PC-9 (cell line): ENCODE measurements around the gene UBR7. TPM values are rescaled to one million over a fixed set of nuclear protein-coding genes. Genes with fewer than 3 reads are reported as not detected.
"Not testable (repeated sequence)": the region's sequence is repeated elsewhere in the genome, so short reads cannot be mapped to it uniquely, and the experiment has no call there.

Experiments used
- Bru-seq: library from RNA; stranded (reverse); fragments of 400-500 nt; gene quantifications from one replicate; lab custom pipeline; 2021; lab: Mats Ljungman, UMichigan
- BruChase-seq, 2 experiments: library from RNA; stranded (reverse); fragments of 400-500 nt; gene quantifications; one replicate each; lab custom pipeline; 2021; lab: Mats Ljungman, UMichigan
- BruUV-seq: library from RNA; stranded (reverse); fragments of 400-500 nt; replicated peaks from 2 replicates; lab custom pipeline; 2021; lab: Mats Ljungman, UMichigan
- CTCF ChIA-PET: fragments of 300-600 bp; sonication (Branson Sonifier 250); formaldehyde crosslinking; loops from one replicate; lab custom pipeline; 2022; ENCODE audit warnings: antibody characterized with exemption; lab: Charles Lee
- POLR2A ChIA-PET: fragments of 300-600 bp; sonication (Branson Sonifier 250); formaldehyde crosslinking; loops from one replicate; lab custom pipeline; 2022; ENCODE audit warnings: antibody characterized with exemption; ENCODE audit not compliant: unreplicated experiment; lab: Charles Lee
- DNase-seq, 2 experiments: peaks; one replicate each; pipeline versions ENCODE4 v3.0.0 to v3.0.0-alpha.2; 2015 to 2022; ENCODE audit warnings: mixed read lengths in 1 of 2
- H2AFZ ChIP-seq: fragments of 200-600 bp; sonication (generic); 2 replicates; pipeline ENCODE4 v1.8.1; 2017; ENCODE audit warnings: antibody characterized with exemption
- H3F3A ChIP-seq: fragments of 200-600 bp; sonication (generic); 2 replicates; pipeline ENCODE4 v1.8.1; 2017; ENCODE audit warnings: antibody characterized with exemption, mild to moderate bottlenecking, low read depth; ENCODE audit not compliant: insufficient read depth
- H3K27ac ChIP-seq: fragments of 200-600 bp; sonication (generic); 2 replicates; pipeline ENCODE4 v1.6.1; 2016; ENCODE audit warnings: mixed run types
- H3K27me3 ChIP-seq: fragments of 200-600 bp; sonication (generic); 2 replicates; pipeline ENCODE4 v1.6.1; 2016; ENCODE audit warnings: low read depth, mixed run types; ENCODE audit not compliant: insufficient read depth
- H3K36me3 ChIP-seq: fragments of 200-600 bp; sonication (generic); 2 replicates; pipeline ENCODE4 v1.6.1; 2016; ENCODE audit warnings: low read depth, mixed run types
- H3K4me1 ChIP-seq: fragments of 200-600 bp; sonication (generic); replicated peaks from 2 replicates; pipeline ENCODE4 v1.6.1; 2016; ENCODE audit warnings: mixed run types; ENCODE audit not compliant: insufficient read depth
- H3K4me2 ChIP-seq: fragments of 200-600 bp; sonication (generic); 2 replicates; pipeline ENCODE4 v1.6.1; 2017; ENCODE audit warnings: mixed run types
- H3K4me3 ChIP-seq: fragments of 200-600 bp; sonication (generic); 2 replicates; pipeline ENCODE4 v1.6.1; 2016; ENCODE audit warnings: mixed run types
- H3K79me2 ChIP-seq: fragments of 200-600 bp; sonication (generic); 2 replicates; pipeline ENCODE4 v1.6.1; 2017; ENCODE audit warnings: low read depth, mixed run types
- H3K9me2 ChIP-seq: fragments of 200-600 bp; sonication (generic); 2 replicates; pipeline ENCODE4 v1.8.1; 2017; ENCODE audit warnings: mild to moderate bottlenecking; ENCODE audit not compliant: insufficient read depth
- H3K9me3 ChIP-seq: fragments of 200-600 bp; sonication (generic); 2 replicates; pipeline ENCODE4 v1.8.1; 2016; ENCODE audit warnings: low read depth; ENCODE audit not compliant: insufficient read depth
- H4K20me1 ChIP-seq: fragments of 200-600 bp; sonication (generic); 2 replicates; pipeline ENCODE4 v1.8.1; 2017; ENCODE audit not compliant: insufficient read depth
- intact Hi-C: fragments of 100-400 bp; cut with micrococcal nuclease; formaldehyde crosslinking; loops from one replicate; pipeline ENCODE4 v1.10.0; 2022; ENCODE audit not compliant: unreplicated experiment
- long read RNA-seq: library from polyadenylated mRNA; stranded (forward); transcript quantifications from one replicate; pipeline ENCODE4 v2.0.0, GENCODE V29; 2022
- total RNA-seq: library from RNA; stranded (reverse); gene quantifications from 2 replicates; pipeline ENCODE4 v1.2.3, GENCODE V29; 2021
- TF ChIP-seq, protein P1 (sequence below): fragments of 200-600 bp; sonication (generic); conservative IDR thresholded peaks from 2 replicates; pipeline ENCODE4 v1.6.1; 2017; ENCODE audit warnings: mixed run types, antibody characterized with exemption, mild to moderate bottlenecking, moderate library complexity

The UBR7 gene, protein sequence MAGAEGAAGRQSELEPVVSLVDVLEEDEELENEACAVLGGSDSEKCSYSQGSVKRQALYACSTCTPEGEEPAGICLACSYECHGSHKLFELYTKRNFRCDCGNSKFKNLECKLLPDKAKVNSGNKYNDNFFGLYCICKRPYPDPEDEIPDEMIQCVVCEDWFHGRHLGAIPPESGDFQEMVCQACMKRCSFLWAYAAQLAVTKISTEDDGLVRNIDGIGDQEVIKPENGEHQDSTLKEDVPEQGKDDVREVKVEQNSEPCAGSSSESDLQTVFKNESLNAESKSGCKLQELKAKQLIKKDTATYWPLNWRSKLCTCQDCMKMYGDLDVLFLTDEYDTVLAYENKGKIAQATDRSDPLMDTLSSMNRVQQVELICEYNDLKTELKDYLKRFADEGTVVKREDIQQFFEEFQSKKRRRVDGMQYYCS
- total RNA-seq (9.3 and 14.3 TPM in 2 replicates), Bru-seq, nascent RNA (percentile 54 among the genes with signal in this experiment), BruChase-seq, experiment 1, labeled RNA remaining after a 2-hour chase (percentile 52 among the genes with signal in this experiment), BruChase-seq, experiment 2, labeled RNA remaining after a 6-hour chase (percentile 82 among the genes with signal in this experiment)
- long read RNA-seq, transcript UBR7-201 (11 exons, 3,694 nt) = major isoform, 20 of 25 reads
- long read RNA-seq, partial matches to known transcripts = 0 of 25 reads
- long read RNA-seq, other reads (novel, unspliced or antisense) = 3 of 25 reads

DNA sequence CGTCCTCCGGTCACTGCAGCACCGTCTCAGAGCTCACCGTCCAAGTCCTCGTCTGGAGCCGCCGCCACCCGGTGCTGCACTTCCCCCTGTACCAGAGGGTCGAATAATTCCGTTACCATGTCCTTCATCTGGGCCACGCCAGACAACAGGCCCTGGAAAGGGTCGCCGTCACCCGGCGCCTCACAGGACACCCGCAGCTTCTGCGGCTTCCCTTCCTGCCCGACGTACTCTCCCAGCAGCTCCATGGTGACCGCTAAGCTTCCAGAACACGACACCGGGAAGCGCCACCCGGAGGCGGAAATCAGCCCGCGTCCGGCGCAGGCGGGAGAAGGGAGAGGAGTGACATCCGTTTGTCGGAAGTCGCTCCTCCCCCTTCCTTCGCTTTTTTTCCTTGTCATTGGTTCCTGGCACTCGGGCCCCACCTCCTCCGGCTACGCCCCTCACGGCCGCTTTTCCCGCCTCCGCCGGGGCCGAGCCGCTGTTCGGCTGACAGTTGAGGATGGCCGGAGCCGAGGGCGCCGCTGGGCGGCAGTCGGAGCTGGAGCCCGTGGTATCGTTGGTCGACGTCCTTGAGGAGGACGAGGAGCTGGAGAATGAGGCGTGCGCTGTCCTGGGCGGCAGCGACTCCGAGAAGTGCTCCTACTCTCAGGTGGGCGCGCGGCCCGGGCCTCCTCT lies at the start of gene UBR7, which contains the start of gene GON7:
TSS of gene UBR7 (plus strand) at position 464 of the 675 bp plus-strand sequence. CDS start at position 500, 36 bp downstream.
TSS of gene GON7 (minus strand) at position 273 of the 675 bp plus-strand sequence. CDS start at position 245, 28 bp downstream.
- Histone ChIP-seq H3K4me2 (peak within 1 kb of the TSS; percentile 96), H3K36me3 (no peaks in the 10 kb centered on the region; the same call in 1 of the 2 replicates), H3K79me2 (peaks cover 38% of the 10 kb centered on the region), H3K9me3 (no peaks in the 10 kb centered on the region), H3K4me1 (peaks cover 23% of the 10 kb centered on the region), H2AFZ (peak within 1 kb of the TSS; percentile 100), H3K27me3 (no peaks in the 10 kb centered on the region), H3K27ac (peak within 1 kb of the TSS; percentile 63), H4K20me1 (no peaks in the 10 kb centered on the region), H3F3A (peaks cover 8% of the 10 kb centered on the region), H3K4me3 (peak within 1 kb of the TSS; percentile 100), H3K9me2 (no peaks in the 10 kb centered on the region)
- TF ChIP-seq, protein P1, sequence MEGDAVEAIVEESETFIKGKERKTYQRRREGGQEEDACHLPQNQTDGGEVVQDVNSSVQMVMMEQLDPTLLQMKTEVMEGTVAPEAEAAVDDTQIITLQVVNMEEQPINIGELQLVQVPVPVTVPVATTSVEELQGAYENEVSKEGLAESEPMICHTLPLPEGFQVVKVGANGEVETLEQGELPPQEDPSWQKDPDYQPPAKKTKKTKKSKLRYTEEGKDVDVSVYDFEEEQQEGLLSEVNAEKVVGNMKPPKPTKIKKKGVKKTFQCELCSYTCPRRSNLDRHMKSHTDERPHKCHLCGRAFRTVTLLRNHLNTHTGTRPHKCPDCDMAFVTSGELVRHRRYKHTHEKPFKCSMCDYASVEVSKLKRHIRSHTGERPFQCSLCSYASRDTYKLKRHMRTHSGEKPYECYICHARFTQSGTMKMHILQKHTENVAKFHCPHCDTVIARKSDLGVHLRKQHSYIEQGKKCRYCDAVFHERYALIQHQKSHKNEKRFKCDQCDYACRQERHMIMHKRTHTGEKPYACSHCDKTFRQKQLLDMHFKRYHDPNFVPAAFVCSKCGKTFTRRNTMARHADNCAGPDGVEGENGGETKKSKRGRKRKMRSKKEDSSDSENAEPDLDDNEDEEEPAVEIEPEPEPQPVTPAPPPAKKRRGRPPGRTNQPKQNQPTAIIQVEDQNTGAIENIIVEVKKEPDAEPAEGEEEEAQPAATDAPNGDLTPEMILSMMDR = no peak
- CTCF ChIA-PET = interaction anchor here (0.7 kb wide), 1 partner anchor 9 kb away, joined by 3 read pairs; no protein-coding TSS in a partner anchor
- intact Hi-C loops = loop anchor here (1.0 to 5.0 kb wide), 3 partner anchors 22 to 412 kb away; partner anchors contain the start of genes LYSET and MOAP1
- DNase-seq = peak; percentile 92 to 93
- no TSS peak for BruUV-seq
- POLR2A ChIA-PET = interaction anchor here (0.6 to 1.0 kb wide), 3 partner anchors 12 to 582 kb away, joined by 3 to 5 read pairs (median 4); no protein-coding TSS in a partner anchor

DNA sequence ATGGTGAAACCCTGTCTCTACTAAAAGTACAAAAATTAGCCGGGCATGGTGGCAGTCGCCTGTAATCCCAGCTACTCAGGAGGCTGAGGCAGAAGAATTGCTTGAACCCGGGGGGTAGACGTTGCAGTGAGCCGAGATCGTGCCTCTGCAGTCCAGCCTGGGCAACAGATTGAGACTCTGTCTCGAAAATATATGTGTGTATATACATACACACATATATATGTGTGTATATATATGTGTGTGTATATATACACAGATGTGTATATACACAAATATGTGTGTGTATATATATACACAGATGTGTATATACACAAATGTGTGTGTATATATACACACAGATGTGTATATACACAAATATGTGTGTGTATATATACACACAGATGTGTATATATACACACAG lies 48.7 kb upstream of the UBR7 start:
- H3K79me2 ChIP-seq, H2AFZ ChIP-seq, intact Hi-C loops, H3F3A ChIP-seq, DNase-seq, CTCF ChIA-PET, H3K4me2 ChIP-seq, H4K20me1 ChIP-seq, BruUV-seq, H3K27me3 ChIP-seq, H3K36me3 ChIP-seq, H3K4me3 ChIP-seq, H3K9me3 ChIP-seq, H3K4me1 ChIP-seq, POLR2A ChIA-PET, H3K27ac ChIP-seq, H3K9me2 ChIP-seq: not testable (repeated sequence)

DNA sequence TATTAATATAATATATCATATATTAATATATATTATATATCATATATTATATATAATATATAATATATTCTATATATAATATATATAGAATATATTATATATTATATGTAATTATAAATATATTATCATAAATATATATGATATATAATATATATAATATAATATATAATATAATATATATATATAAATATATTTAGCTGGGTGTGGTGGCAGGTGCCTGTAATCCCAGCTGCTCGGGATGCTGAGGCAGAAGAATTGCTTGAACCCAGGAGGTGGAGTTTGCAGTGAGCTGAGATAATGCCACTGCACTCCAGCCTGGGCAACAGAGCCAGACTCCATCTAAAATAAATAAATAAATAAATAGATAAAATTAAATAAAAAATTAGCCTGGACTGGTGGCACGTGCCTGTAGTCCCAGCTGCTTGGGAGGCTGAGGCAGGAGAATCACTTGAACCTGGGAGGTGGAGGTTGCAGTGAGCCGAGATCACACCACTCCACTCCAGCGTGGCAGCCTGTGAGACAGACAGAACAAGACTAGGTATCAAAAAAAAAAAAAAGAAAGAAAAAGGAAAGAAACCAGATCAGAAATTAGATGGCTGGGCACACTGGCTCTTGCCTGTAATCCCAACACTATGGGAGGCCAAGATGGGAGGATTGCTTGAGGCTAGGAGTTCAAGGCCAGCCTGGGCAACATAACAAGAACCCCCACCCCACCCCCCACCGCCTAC lies 47.3 kb upstream of the UBR7 start:
- H3K4me2 ChIP-seq, POLR2A ChIA-PET, H3K36me3 ChIP-seq, H3K4me1 ChIP-seq, H3K27me3 ChIP-seq, H3K4me3 ChIP-seq, H3F3A ChIP-seq, H3K27ac ChIP-seq, H3K79me2 ChIP-seq, DNase-seq, H3K9me3 ChIP-seq, intact Hi-C loops, H3K9me2 ChIP-seq, H2AFZ ChIP-seq, H4K20me1 ChIP-seq, BruUV-seq: not testable (repeated sequence)
- CTCF ChIA-PET = interaction anchor here (0.7 to 0.8 kb wide), 4 partner anchors 12 to 783 kb away, joined by 5 to 12 read pairs (median 5); no protein-coding TSS in a partner anchor
